Astrocyte of the cerebellum (primary cell): ENCODE results near the gene CFAP100.
A peak's percentile ranks its signal among the peaks of the same experiment; 100 is the strongest.

Source experiments
- DNase-seq: peaks from one replicate; pipeline ENCODE4 v3.0.0-alpha.2; 2011; ENCODE audit warnings: low read depth
- H3K4me3 ChIP-seq: 2 replicates; pipeline ENCODE4 v1.5.1; 2011; ENCODE audit warnings: mild to moderate bottlenecking, low read depth, low read length, moderate library complexity
- CTCF ChIP-seq: IDR thresholded peaks from 2 replicates; pipeline ENCODE4 v1.5.1; 2012; ENCODE audit warnings: low read length, low read depth, moderate library complexity, mild to moderate bottlenecking; ENCODE audit errors: missing control alignments
- in situ Hi-C: cut with HindIII; loops from 2 replicates; pipeline ENCODE4 v1.10.0; 2017; ENCODE audit warnings: low sequenced_read_pairs

CFAP100 gene

GRCh38 chr3:126352476-126353454, 41.9 kb upstream of the CFAP100 start:
- in situ Hi-C loops, result no loop called here
- no peak overlapping the region for H3K4me3 ChIP-seq
- no peak for TF ChIP-seq CTCF
- DNase-seq, result no peak

GRCh38 chr3:126353694-126354321, 40.9 kb upstream of the CFAP100 start:
- in situ Hi-C loops, result no loop called here
- H3K4me3 ChIP-seq, result no peak overlapping the region
- DNase-seq, result no peak
- TF ChIP-seq CTCF, result no peak

GRCh38 chr3:126354776-126355175, 39.9 kb upstream of the CFAP100 start:
- H3K4me3 ChIP-seq, result no peak overlapping the region

GRCh38 chr3:126355251-126355650, 39.5 kb upstream of the CFAP100 start:
- in situ Hi-C loops, result no loop called here
- DNase-seq, result no peak
- no peak overlapping the region for H3K4me3 ChIP-seq
- no peak for TF ChIP-seq CTCF

More at GRCh38 chr3:126354776-126355175, 39.9 kb upstream of the CFAP100 start:
- no peak for DNase-seq
- no peak for TF ChIP-seq CTCF
- in situ Hi-C loops, result no loop called here

GRCh38 chr3:126355777-126356372, 38.8 kb upstream of the CFAP100 start:
- no peak for TF ChIP-seq CTCF
- DNase-seq, result peak; percentile 12
- in situ Hi-C loops, result no loop called here
- peak overlapping the region; percentile 48 for H3K4me3 ChIP-seq
